Activated gamma-delta T cell treated with Interleukin-2 at 50 U/mL for 16 hours (primary cell): ENCODE measurements around the gene LRRN4CL.
A peak's percentile ranks its signal among the peaks of the same experiment; 100 is the strongest.

ENCODE experiments used
- DNase-seq: peaks from one replicate; pipeline ENCODE4 v3.0.0-alpha.2; 2020

The LRRN4CL gene

DNA sequence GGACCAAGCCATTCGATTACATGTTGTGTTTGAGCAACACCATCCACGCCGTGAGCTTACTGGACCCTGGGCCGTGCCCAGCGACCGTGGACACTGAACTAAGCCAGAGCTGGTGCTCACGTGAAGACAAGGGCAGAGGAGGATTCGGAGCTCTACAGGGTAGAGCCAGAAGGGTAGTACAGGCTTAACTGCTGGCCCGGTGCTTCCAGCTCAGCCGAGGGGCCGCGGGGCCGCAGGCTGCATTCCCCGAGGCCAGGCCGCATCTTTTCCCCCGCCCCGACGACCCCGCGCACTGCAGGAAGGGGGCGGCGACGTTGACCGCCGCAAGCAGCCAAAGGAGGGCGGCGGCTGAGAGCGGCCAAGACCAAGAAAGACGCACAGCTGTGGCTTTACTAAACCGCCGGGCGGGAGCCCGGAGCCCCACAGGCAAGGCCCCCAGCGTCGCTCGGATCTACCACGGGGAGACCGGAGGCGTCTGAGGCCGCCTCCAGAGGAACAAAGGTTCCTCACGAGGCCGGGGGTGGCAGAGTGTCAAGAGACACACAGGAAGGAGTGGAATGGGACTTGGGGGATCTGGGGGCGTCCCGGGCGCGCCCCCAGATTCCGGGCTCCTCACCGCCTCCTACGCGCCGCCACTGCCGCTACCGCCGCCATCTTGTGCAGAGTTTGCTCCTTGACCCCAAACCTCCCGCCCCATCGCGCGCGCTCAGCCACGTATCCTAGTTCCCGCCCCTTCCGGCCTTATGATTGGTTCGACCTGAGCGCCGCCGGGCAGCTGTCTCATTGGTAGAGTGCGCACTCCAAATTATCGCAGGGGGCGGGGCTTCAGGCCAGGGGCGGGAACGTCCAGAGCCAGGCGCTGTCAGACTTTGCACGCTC is 43.1 kb downstream of the LRRN4CL start, which contains the start of gene GANAB:
GANAB (minus strand) TSS at position 668 of the 879 bp plus-strand sequence; CDS start at position 654, 14 bp downstream.
- peak; percentile 99 for DNase-seq

DNA sequence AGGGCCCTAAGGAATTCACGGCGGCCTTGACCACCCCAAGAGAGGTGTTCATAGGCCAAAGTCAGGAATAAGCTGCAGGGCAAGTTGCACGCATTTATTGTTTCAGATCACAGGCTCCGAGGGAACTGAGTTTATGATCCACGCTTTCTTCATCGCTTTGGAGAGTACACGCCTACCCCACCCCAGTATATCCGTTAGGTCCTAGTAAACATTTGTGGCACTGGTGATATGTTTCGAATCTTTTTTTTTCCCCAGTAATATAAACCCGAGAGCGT is 43.7 kb downstream of the LRRN4CL start:
- DNase-seq: no peak

DNA sequence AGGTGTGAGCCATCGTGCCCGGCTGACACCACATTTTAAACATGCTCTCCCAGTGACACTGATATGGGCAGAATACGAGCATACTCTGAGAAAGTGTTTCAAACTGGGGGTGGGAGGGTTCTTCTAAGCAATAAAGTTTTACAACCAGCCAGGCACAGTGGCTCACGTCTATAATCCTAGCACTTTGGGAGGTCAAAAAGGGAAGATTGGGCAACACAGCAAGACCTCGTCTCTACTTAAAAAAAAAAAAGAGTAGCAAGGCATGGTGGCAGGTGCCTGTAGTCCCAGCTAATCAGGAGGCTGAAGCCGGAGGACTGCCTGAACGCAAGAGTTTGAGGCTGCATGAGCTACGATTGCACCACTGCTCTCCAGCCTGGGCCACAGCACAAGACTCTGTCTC is 45.1 kb downstream of the LRRN4CL start:
- DNase-seq: no peak
